NCI-H187 treated with DMSO at 0.1 percent for 48 hours (cell line): ENCODE results near the gene KRTAP5-2.

Source experiments
- DNase-seq: peaks from one replicate; lab custom pipeline; 2025; lab: John Stamatoyannopoulos, UW

The KRTAP5-2 gene

DNA sequence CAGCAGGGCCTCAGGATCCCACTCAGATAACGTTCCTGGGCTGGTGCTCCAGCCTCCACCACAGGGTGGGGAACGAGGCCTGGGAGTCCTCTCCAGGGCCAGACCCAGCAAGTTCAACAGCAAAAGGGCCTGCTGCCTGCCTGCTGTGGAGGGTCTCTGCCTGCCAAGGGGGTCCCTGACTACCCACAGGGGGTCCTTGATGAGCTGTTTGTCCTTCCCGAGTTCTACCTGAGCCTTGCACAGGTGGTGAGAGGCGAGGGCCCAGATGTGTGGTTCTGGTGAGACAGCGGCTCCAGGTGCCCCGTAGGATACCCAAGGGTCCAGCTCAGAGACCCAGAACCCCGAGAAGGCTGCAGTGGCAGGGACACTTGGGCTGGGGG, 30.4 kb downstream of the KRTAP5-2 start:
- no peak for DNase-seq

GRCh38 chr11:1567052-1567720, 30.9 kb downstream of the KRTAP5-2 start:
- DNase-seq = no peak

- DNase-seq = no peak
Measured at GRCh38 chr11:1566381-1567051, 31.6 kb downstream of the KRTAP5-2 start.

DNA sequence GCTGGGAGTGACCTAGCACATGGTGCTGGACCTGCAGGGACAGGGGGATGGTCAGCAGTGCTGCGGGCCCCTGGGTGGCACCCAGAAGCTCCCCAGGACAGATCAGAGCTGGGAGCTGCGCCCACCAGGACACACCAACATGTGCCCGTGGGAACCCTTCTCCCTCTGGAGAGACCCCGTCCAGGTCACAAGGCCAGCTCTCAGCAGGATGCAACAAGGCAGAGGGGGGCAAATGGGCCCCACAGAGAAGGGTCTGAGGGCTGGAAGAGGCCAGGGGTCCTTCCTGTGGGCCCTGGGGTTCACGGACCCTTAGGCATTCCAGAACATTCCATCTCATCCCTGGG, 32.2 kb downstream of the KRTAP5-2 start:
- DNase-seq = no peak

DNA sequence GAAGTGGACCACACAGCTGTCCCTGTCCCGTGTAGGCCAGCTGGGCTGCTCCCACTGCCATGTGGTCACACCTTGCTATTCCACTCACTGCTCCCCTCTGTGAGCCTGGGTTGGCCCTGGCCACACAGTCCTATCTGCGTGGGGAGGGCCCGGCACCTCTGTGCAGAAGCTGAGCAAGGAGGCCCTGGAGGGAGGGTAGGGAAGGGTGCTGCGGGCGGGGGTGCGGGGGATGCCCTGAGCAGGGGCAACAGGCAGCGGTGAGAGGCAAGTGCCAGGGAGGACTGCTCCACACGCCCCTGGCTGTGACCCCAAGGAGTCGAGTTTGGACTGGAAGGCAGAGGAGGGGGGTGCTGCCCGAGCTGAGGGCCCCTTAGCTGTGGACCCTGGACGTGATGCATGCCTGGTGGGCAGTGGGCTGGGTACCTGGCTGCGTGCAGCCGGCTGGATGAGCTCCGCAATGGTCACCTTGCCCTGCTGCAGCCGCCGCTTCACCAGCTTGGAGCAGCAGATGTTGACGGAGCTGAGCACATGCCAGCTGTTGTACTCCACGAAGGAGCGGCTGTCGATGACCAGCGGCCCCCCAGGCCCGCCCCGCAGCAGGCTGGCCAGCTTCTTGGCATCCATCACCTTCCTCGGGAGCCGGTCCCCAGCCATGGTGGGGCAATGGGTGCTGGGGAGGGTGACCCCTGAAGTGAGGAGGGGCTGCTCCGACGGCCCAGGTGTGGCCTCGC, 32.8 kb downstream of the KRTAP5-2 start:
- no peak for DNase-seq

DNA sequence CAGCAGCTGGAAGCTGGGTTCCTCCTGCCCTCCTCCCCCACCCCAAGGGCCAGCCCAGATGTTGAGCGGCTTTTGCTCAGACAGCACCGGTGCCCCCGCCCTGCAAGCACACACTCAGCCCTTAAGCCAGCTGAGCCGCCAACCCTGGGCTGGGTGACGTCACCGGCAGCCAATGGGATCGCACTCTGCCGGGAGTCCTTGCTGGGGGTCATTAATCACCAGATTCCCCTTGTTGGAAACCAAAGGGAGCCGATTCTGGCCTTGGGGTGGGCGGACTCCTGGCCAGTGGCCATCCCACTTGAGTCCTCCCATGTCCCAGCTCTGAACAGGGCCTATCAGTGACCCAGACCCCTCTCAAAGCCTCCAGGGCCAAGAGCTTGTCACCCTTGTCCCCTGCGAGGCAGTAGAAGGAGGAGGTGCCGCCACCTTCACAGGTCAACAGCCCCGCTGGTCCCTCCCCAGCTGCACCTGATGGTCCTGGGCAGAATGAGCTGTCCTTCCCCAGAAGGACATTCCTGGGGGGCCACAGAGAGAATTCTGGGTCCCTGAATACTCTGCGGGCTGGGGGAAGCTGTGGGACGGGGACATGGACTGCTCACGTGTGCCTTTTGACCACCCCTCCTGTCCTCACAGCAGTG, 33.4 kb downstream of the KRTAP5-2 start:
- no peak for DNase-seq

- no peak for DNase-seq
Measured at GRCh38 chr11:1563697-1564534, 34.2 kb downstream of the KRTAP5-2 start.

- no peak for DNase-seq
Measured at GRCh38 chr11:1563149-1563638, 34.9 kb downstream of the KRTAP5-2 start.

DNA sequence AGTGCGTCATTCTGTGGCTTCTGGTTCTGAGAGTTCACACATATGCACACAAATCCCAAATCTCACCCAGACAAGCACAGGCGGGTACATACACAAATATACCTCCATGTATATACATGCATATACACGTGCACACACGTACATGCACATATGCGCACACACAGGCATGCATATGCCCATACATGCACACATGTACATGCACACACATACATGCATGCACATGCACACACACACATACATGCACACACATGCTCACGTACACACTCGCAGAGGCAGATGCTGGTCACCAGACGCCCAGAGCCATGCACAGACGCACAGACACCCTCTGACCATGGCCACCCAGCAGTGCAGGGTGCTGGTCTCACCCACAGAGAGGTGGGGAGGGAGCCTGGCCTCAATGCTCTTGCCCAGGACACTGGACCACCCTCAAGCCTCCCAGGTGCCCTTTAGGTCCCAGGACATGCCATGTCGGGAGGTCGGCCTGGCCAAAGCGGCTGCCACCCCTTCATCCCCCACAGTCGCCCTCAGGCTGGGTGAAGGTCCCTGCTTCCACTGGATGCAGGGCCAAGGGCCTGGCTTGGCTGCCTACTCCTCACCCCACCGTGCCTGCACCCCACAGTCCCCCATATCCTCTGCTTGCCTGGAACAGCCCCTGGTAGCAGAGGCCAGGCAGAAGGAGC, 35.5 kb downstream of the KRTAP5-2 start:
- no peak for DNase-seq

- no peak for DNase-seq
Measured at GRCh38 chr11:1561955-1562354, 36.1 kb downstream of the KRTAP5-2 start.

DNA sequence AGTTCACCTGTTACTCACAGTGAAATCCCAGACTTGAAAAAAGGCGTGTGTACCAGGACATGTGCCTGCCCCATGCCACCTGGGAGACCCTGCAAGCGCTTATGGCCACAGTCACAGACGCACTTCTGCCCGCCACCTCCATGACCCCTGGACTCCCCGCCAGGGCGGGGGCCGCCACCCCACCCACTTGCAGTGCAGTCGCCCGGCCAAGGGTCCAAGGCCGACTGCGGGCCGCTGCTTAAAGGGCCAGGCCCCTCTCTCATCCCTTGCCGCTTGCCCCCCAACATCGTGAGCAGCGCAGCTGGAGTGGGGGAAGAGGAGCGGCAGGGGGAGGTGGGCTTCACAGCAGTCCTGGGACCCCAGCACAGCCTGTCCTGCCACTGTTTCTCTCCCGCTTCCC, 36.8 kb downstream of the KRTAP5-2 start:
- DNase-seq = no peak

GRCh38 chr11:1560649-1561251, 37.3 kb downstream of the KRTAP5-2 start:
- no peak for DNase-seq

DNA sequence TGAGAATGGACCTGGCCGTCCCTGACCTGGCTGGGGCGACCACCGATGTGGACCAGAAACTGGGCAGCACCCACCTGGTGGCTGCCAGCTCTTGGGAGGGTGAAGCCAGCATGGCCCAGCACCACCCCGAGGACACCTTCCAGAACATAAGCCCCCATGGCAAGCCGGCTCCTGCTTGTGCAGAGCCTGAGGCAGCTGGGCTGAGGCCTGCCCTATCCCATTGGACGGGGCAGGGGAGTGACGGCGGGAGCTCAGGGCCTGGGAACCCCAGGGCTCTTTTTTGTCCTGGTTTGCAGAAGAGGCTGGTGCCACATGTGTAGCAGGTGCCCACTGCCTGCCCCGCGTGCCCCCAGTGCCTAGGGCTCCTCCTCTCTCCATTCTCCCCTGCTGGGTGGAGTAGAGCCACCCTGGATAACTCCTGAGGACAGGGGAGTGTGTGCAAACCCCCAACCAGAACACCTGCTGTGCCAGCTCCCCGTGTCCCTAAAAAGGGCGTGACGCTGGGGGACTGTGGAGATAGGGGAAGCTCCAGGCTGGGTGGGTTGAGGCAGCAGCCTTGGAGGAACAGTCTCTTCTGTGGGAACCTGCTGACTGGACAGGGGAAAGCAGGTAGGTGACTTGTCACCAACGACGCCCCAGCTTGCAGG, 38.0 kb downstream of the KRTAP5-2 start:
- no peak for DNase-seq

- no peak for DNase-seq
Measured at GRCh38 chr11:1559111-1559951, 38.8 kb downstream of the KRTAP5-2 start.

- DNase-seq = no peak
Measured at GRCh38 chr11:1558775-1559110, 39.4 kb downstream of the KRTAP5-2 start.

- DNase-seq = no peak
Measured at GRCh38 chr11:1557904-1558774, 40.0 kb downstream of the KRTAP5-2 start.

- DNase-seq = no peak
Measured at GRCh38 chr11:1557051-1557884, 40.8 kb downstream of the KRTAP5-2 start.
